Lower leg skin (tissue), 3 donors: Measurements from ENCODE around the gene NCKAP5.

Experiments
- POLR2A ChIP-seq, 2 donors: fragments of 450-650 bp; IDR thresholded peaks; one replicate each; pipeline ENCODE4 v1.6.1; 2016 to 2017; ENCODE audit warnings: antibody characterized with exemption in 2 of 2, mild to moderate bottlenecking in 1 of 2, moderate library complexity in 1 of 2
- TF ChIP-seq, protein P1 (sequence below), 3 donors: fragments of 450-650 bp; IDR thresholded peaks; one replicate each; pipeline ENCODE4 v1.5.1; 2016; ENCODE audit warnings: antibody characterized with exemption in 3 of 3, mild to moderate bottlenecking in 3 of 3, moderate library complexity in 2 of 3

DNA sequence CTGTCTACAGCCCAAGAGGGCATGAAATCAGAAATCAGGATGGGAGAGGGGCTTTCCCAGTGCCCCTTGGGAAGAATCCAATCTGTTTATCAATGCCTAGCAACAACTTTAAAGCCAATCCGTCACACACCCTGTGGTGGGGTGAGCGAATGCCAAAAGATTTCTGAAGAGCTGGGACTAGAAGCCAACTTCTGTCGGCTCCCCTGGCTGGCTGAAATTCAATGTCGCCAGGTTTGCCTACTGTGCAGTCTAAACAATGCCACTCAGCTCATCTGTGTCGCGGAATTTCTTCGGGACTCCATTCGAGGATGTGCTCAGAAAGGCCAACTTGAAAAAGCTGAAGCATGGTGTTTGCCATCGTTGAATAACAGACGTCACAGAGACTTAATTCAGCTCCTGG, 31.5 kb upstream of the NCKAP5 start:
- TF ChIP-seq, protein P1, sequence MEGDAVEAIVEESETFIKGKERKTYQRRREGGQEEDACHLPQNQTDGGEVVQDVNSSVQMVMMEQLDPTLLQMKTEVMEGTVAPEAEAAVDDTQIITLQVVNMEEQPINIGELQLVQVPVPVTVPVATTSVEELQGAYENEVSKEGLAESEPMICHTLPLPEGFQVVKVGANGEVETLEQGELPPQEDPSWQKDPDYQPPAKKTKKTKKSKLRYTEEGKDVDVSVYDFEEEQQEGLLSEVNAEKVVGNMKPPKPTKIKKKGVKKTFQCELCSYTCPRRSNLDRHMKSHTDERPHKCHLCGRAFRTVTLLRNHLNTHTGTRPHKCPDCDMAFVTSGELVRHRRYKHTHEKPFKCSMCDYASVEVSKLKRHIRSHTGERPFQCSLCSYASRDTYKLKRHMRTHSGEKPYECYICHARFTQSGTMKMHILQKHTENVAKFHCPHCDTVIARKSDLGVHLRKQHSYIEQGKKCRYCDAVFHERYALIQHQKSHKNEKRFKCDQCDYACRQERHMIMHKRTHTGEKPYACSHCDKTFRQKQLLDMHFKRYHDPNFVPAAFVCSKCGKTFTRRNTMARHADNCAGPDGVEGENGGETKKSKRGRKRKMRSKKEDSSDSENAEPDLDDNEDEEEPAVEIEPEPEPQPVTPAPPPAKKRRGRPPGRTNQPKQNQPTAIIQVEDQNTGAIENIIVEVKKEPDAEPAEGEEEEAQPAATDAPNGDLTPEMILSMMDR (IDR thresholded peaks at IDR 0.05) = no peak
- TF ChIP-seq POLR2A (IDR thresholded peaks at IDR 0.05) = no peak
